ENCODE results near the gene RIBC2. TPM values are rescaled to one million over a fixed set of nuclear protein-coding genes. Genes with fewer than 3 reads are reported as not detected.

Gene RIBC2
- total and polyA plus RNA-seq, 8 donors = 4.3 to 12.1 (median 8.9) TPM

DNA sequence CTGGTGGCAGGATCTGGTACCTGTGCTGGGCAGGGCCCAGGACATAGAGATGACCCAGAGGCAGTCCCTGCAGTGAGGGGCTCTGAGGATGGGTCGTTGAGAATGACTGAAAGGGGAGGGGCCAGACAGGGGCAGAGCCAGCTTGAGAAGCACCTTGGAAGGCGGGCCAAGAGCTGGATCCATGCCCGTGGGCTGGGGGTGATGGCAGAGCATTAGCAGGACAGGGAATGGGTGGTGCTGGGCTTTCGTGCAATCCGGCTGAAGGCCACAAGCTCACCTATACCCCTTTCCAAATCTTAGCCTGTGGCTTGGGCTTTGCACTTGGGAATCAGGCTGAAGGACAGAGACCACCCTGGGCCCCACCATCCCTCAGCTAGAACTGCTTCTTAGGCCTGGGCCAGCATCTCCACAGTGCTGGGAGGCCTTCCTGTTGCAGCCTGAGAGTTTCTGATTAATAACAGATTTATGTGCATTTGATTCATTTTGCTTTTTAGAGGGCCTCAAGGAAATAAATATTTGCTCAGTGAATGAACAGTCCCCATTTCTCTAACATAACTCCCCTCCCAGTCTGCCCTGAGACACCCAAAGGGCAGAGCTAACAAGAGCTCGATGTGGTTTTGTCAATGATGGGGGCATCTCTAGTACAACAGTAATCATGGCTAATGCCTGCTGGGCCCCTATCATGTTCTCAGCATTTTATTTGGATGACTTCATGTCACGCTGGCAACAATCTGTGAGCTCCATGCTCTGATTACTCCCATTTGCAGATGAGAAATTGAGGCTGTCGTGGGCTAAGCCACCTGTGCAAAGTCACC is 39.3 kb downstream of the RIBC2 start:
- DNase-seq (no peak), ATAC-seq (no peak)
- intact Hi-C loops (cut with DNase I) = no loop called here
- Histone ChIP-seq H3K4me1 (no peaks in the 10 kb centered on the region), H3K27ac (peak overlapping the region in 1 of 2 donors; percentile 44), H3K4me3 (no peak overlapping the region), H3K27me3 (no peaks in the 10 kb centered on the region), H3K9me3 (no peaks in the 10 kb centered on the region), H3K36me3 (no peaks in the 10 kb centered on the region)
- TF ChIP-seq, protein P1, sequence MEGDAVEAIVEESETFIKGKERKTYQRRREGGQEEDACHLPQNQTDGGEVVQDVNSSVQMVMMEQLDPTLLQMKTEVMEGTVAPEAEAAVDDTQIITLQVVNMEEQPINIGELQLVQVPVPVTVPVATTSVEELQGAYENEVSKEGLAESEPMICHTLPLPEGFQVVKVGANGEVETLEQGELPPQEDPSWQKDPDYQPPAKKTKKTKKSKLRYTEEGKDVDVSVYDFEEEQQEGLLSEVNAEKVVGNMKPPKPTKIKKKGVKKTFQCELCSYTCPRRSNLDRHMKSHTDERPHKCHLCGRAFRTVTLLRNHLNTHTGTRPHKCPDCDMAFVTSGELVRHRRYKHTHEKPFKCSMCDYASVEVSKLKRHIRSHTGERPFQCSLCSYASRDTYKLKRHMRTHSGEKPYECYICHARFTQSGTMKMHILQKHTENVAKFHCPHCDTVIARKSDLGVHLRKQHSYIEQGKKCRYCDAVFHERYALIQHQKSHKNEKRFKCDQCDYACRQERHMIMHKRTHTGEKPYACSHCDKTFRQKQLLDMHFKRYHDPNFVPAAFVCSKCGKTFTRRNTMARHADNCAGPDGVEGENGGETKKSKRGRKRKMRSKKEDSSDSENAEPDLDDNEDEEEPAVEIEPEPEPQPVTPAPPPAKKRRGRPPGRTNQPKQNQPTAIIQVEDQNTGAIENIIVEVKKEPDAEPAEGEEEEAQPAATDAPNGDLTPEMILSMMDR (IDR thresholded peaks at IDR 0.05) = no peak

GRCh38 chr22:45453764-45454163 is 40.3 kb downstream of the RIBC2 start:
- Histone ChIP-seq H3K9me3 (no peaks in the 10 kb centered on the region), H3K4me3 (no peak overlapping the region), H3K4me1 (no peaks in the 10 kb centered on the region), H3K27me3 (no peaks in the 10 kb centered on the region), H3K36me3 (no peaks in the 10 kb centered on the region), H3K27ac (no peak overlapping the region)
- DNase-seq (no peak), ATAC-seq (no peak)
- intact Hi-C loops (cut with DNase I) = no loop called here
- TF ChIP-seq, protein P1 (IDR thresholded peaks at IDR 0.05) = no peak

DNA sequence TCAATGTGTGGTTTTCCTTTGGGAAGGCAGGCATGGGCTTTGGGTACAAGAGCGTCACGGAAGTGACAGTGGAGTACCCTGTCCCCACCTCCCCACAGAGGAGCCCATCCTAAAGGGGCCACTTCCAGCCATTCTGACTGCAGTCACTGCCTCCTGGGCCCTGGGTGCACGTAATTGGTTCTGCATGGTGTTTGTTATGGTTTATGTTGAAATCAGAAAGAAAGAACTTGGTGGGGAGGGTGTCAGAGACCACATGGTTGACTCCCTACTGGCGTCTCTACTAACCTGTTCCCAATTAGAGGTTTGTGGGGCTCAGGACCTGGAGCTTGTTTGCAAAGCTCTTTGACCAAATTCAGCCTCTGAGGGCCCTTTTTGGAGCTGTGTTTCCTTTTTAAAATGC is 40.8 kb downstream of the RIBC2 start:
- DNase-seq (no peak), ATAC-seq (no peak)
- no peaks in the 10 kb centered on the region for H3K4me1 ChIP-seq
- no peak overlapping the region for H3K4me3 ChIP-seq
- H3K9me3 ChIP-seq = no peaks in the 10 kb centered on the region
- no peak overlapping the region for H3K27ac ChIP-seq
- no peaks in the 10 kb centered on the region for H3K27me3 ChIP-seq
- TF ChIP-seq, protein P1 (IDR thresholded peaks at IDR 0.05) = no peak
- intact Hi-C loops (cut with DNase I) = no loop called here
- no peaks in the 10 kb centered on the region for H3K36me3 ChIP-seq

DNA sequence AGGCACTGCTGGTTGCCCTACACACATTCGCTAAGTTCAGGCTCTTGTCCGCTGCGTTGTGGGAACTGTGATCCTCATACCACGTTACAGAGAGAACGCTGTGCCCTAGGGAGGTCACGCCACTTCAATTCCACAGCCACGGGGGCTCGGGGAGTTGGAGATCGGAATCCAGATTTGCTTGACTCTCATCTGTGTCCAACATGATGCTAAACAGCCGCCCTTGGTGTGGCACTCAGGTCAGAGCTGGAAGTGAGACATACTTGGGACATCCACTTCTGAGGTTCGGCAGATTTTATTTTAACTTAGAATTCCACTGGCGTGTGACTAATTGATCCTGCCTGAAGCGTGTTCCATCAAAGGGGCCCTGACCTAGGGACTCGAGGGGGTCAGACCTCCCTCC is 41.7 kb downstream of the RIBC2 start:
- no peaks in the 10 kb centered on the region for H3K27me3 ChIP-seq

GRCh38 chr22:45455621-45456020 is 42.1 kb downstream of the RIBC2 start:
- H3K9me3 ChIP-seq = no peaks in the 10 kb centered on the region
- intact Hi-C loops (cut with DNase I) = no loop called here
- no peak for DNase-seq
- no peaks in the 10 kb centered on the region for H3K4me1 ChIP-seq
- ATAC-seq = no peak
- no peaks in the 10 kb centered on the region for H3K27me3 ChIP-seq
- no peak overlapping the region for H3K4me3 ChIP-seq
- H3K27ac ChIP-seq = no peak overlapping the region
- TF ChIP-seq, protein P1 (IDR thresholded peaks at IDR 0.05) = no peak
- no peaks in the 10 kb centered on the region for H3K36me3 ChIP-seq

More for the DNA sequence above, 41.7 kb downstream of the RIBC2 start:
- Histone ChIP-seq H3K27ac (no peak overlapping the region), H3K4me3 (no peak overlapping the region), H3K36me3 (no peaks in the 10 kb centered on the region), H3K4me1 (no peaks in the 10 kb centered on the region), H3K9me3 (no peaks in the 10 kb centered on the region)
- DNase-seq (no peak), ATAC-seq (no peak)
- intact Hi-C loops (cut with DNase I) = no loop called here
- TF ChIP-seq, protein P1 (IDR thresholded peaks at IDR 0.05) = no peak
